Astrocyte (in vitro differentiated cells and primary cell): ENCODE data around the gene GABBR2. TPM values are rescaled to one million over a fixed set of nuclear protein-coding genes. Genes with fewer than 3 reads are reported as not detected.

Experiments used
- DNase-seq: peaks from one replicate; pipeline ENCODE4 v3.0.0-alpha.2; 2010; ENCODE audit warnings: low read depth
- FAIRE-seq: peaks from 2 replicates; lab custom pipeline; 2011; peaks lifted over from hg19 to GRCh38; lab: Jason Lieb, UNC
- H2AFZ ChIP-seq: 2 replicates; pipeline ENCODE4 v1.6.0; 2012; ENCODE audit warnings: low read depth, low read length, inconsistent platforms
- H3K27ac ChIP-seq: 2 replicates; pipeline ENCODE4 v1.5.1; 2011; ENCODE audit warnings: low read depth, low read length, inconsistent platforms
- H3K27me3 ChIP-seq: 2 replicates; pipeline ENCODE4 v1.6.0; 2011; ENCODE audit warnings: low read length, inconsistent platforms; ENCODE audit not compliant: insufficient read depth
- H3K36me3 ChIP-seq: 2 replicates; pipeline ENCODE4 v1.5.1; 2011; ENCODE audit warnings: low read length, inconsistent platforms; ENCODE audit not compliant: insufficient read depth
- H3K4me1 ChIP-seq: 2 replicates; pipeline ENCODE4 v1.5.1; 2011; ENCODE audit warnings: low read length, inconsistent platforms; ENCODE audit not compliant: insufficient read depth
- H3K4me2 ChIP-seq: 2 replicates; pipeline ENCODE4 v1.6.0; 2012; ENCODE audit warnings: low read length, inconsistent platforms
- H3K4me3 ChIP-seq: 2 replicates; pipeline ENCODE4 v1.5.1; 2011; ENCODE audit warnings: low read depth, mild to moderate bottlenecking, low read length, inconsistent platforms; ENCODE audit not compliant: insufficient read depth
- H3K79me2 ChIP-seq: 2 replicates; pipeline ENCODE4 v1.6.0; 2012; ENCODE audit warnings: mild to moderate bottlenecking, low read length, inconsistent platforms; ENCODE audit not compliant: insufficient read depth
- H3K9ac ChIP-seq: 2 replicates; pipeline ENCODE4 v1.6.0; 2012; ENCODE audit warnings: mild to moderate bottlenecking, low read length, inconsistent platforms
- H3K9me3 ChIP-seq: 2 replicates; pipeline ENCODE4 v1.5.1; 2012; ENCODE audit warnings: low read depth, mild to moderate bottlenecking, low read length, inconsistent platforms; ENCODE audit not compliant: insufficient read depth
- H4K20me1 ChIP-seq: 2 replicates; pipeline ENCODE4 v1.6.0; 2012; ENCODE audit warnings: low read length, inconsistent platforms; ENCODE audit not compliant: insufficient read depth
- H3K27ac Mint-ChIP-seq: one replicate; pipeline ENCODE4 v1.8.0; 2021; ENCODE audit warnings: mild to moderate bottlenecking, mixed read lengths; ENCODE audit not compliant: unreplicated experiment
- H3K27me3 Mint-ChIP-seq: one replicate; pipeline ENCODE4 v1.8.0; 2021; ENCODE audit warnings: low read depth, mixed read lengths; ENCODE audit not compliant: unreplicated experiment
- H3K36me3 Mint-ChIP-seq: one replicate; pipeline ENCODE4 v1.8.0; 2021; ENCODE audit warnings: low read depth, mixed read lengths; ENCODE audit not compliant: unreplicated experiment
- H3K4me1 Mint-ChIP-seq: one replicate; pipeline ENCODE4 v1.8.0; 2021; ENCODE audit warnings: low read depth, mixed read lengths; ENCODE audit not compliant: unreplicated experiment
- H3K4me3 Mint-ChIP-seq: one replicate; pipeline ENCODE4 v1.8.0; 2021; ENCODE audit warnings: mild to moderate bottlenecking, moderate library complexity, mixed read lengths; ENCODE audit not compliant: unreplicated experiment
- H3K9me3 Mint-ChIP-seq: one replicate; pipeline ENCODE4 v1.8.0; 2021; ENCODE audit warnings: mild to moderate bottlenecking, mixed read lengths; ENCODE audit not compliant: unreplicated experiment
- CTCF ChIP-seq: IDR thresholded peaks from 2 replicates; pipeline ENCODE4 v1.5.1; 2011; ENCODE audit warnings: low read depth, mild to moderate bottlenecking, inconsistent platforms, low read length, moderate library complexity; ENCODE audit not compliant: insufficient read depth
- EZH2 ChIP-seq: IDR thresholded peaks from 2 replicates; pipeline ENCODE4 v1.6.1; 2012; ENCODE audit warnings: mild to moderate bottlenecking, low read length, inconsistent platforms; ENCODE audit not compliant: insufficient read depth
- total RNA-seq: library from RNA; stranded (reverse); gene quantifications from 2 replicates; pipeline ENCODE4 v1.2.1, GENCODE V29; 2021

GABBR2 gene
- total RNA-seq, 1 donor from 2014 or later: 2.0 TPM

GRCh38 chr9:98691890-98692289 is 16.8 kb downstream of the GABBR2 start:
- Histone ChIP-seq H2AFZ (no peak overlapping the region), H3K79me2 (no peaks in the 10 kb centered on the region), H3K9ac (no peak overlapping the region), H3K4me3 (no peak overlapping the region), H3K4me1 (no peaks in the 10 kb centered on the region), H3K9me3 (no peaks in the 10 kb centered on the region), H3K4me2 (no peak overlapping the region), H4K20me1 (no peaks in the 10 kb centered on the region), H3K27ac (no peak overlapping the region), H3K27me3 (peaks cover 24% of the 10 kb centered on the region), H3K36me3 (no peaks in the 10 kb centered on the region)
- DNase-seq (no peak), FAIRE-seq (no peak)
- Mint-ChIP-seq H3K36me3 (no peaks in the 10 kb centered on the region), H3K4me1 (peaks cover 6% of the 10 kb centered on the region), H3K9me3 (no peaks in the 10 kb centered on the region), H3K27me3 (peaks cover 55% of the 10 kb centered on the region), H3K4me3 (no peak overlapping the region), H3K27ac (no peak overlapping the region)
- TF ChIP-seq CTCF: no peak
- no peak for TF ChIP-seq EZH2

GRCh38 chr9:98690686-98691085 is 18.0 kb downstream of the GABBR2 start:
- DNase-seq (no peak), FAIRE-seq (no peak)
- Histone ChIP-seq H4K20me1 (no peaks in the 10 kb centered on the region), H3K4me1 (no peaks in the 10 kb centered on the region), H2AFZ (no peak overlapping the region), H3K9me3 (no peaks in the 10 kb centered on the region), H3K79me2 (no peaks in the 10 kb centered on the region), H3K4me3 (no peak overlapping the region), H3K9ac (no peak overlapping the region), H3K27ac (no peak overlapping the region), H3K4me2 (no peak overlapping the region), H3K36me3 (no peaks in the 10 kb centered on the region), H3K27me3 (peaks cover 20% of the 10 kb centered on the region)
- no peak for TF ChIP-seq EZH2
- no peak for TF ChIP-seq CTCF
- no peaks in the 10 kb centered on the region for H3K9me3 Mint-ChIP-seq
- no peaks in the 10 kb centered on the region for H3K36me3 Mint-ChIP-seq
- H3K4me3 Mint-ChIP-seq: no peak overlapping the region
- H3K27ac Mint-ChIP-seq: no peak overlapping the region
- H3K27me3 Mint-ChIP-seq: peaks cover 45% of the 10 kb centered on the region
- H3K4me1 Mint-ChIP-seq: peaks cover 9% of the 10 kb centered on the region

GRCh38 chr9:98688710-98689495 is 19.8 kb downstream of the GABBR2 start:
- H3K27me3 Mint-ChIP-seq: peaks cover 31% of the 10 kb centered on the region
- no peaks in the 10 kb centered on the region for H3K9me3 Mint-ChIP-seq
- H3K4me1 ChIP-seq: no peaks in the 10 kb centered on the region
- H4K20me1 ChIP-seq: no peaks in the 10 kb centered on the region
- no peak overlapping the region for H3K4me3 ChIP-seq
- peaks cover 16% of the 10 kb centered on the region for H3K27me3 ChIP-seq
- no peaks in the 10 kb centered on the region for H3K9me3 ChIP-seq
- H3K36me3 Mint-ChIP-seq: no peaks in the 10 kb centered on the region
- H3K4me2 ChIP-seq: no peak overlapping the region
- no peak overlapping the region for H3K27ac Mint-ChIP-seq
- no peak overlapping the region for H3K9ac ChIP-seq
- no peaks in the 10 kb centered on the region for H3K36me3 ChIP-seq
- DNase-seq (no peak), FAIRE-seq (no peak)
- peaks cover 9% of the 10 kb centered on the region for H3K4me1 Mint-ChIP-seq
- no peak for TF ChIP-seq EZH2
- no peak for TF ChIP-seq CTCF
- H3K79me2 ChIP-seq: no peaks in the 10 kb centered on the region
- no peak overlapping the region for H3K27ac ChIP-seq
- no peak overlapping the region for H2AFZ ChIP-seq
- H3K4me3 Mint-ChIP-seq: no peak overlapping the region
